Ovary (tissue), 9 donors: ENCODE data around the gene DENND1B. TPM values are rescaled to one million over a fixed set of nuclear protein-coding genes. Genes with fewer than 3 reads are reported as not detected.

ENCODE experiments used
- DNase-seq, 5 donors: peaks; one replicate each; pipeline ENCODE4 v3.0.0-alpha.2; 2019 to 2020
- H3K27ac ChIP-seq, 2 donors: fragments of 200-600 bp; one replicate each; pipeline versions ENCODE4 v1.5.1 to v1.8.0; 2019 to 2022
- H3K27me3 ChIP-seq: fragments of 200-600 bp; one replicate; pipeline ENCODE4 v1.8.0; 2022
- H3K36me3 ChIP-seq: fragments of 200-600 bp; sonication (generic); one replicate; pipeline ENCODE4 v1.5.1; 2019
- H3K4me1 ChIP-seq: one replicate; pipeline ENCODE4 v1.8.1; 2013; ENCODE audit warnings: mild to moderate bottlenecking, moderate library complexity; ENCODE audit not compliant: insufficient read depth
- H3K4me3 ChIP-seq: fragments of 200-600 bp; sonication (generic); one replicate; pipeline ENCODE4 v1.5.1; 2017
- H3K9me3 ChIP-seq, 2 donors: fragments of 200-600 bp in 1 of 2; sonication (generic) in 1 of 2; one replicate each; pipeline versions ENCODE4 v1.5.1 to v1.8.1; 2013 to 2019; ENCODE audit warnings: mild to moderate bottlenecking in 1 of 2, moderate library complexity in 1 of 2
- EP300 ChIP-seq: sonication (generic); formaldehyde crosslinking; IDR thresholded peaks from one replicate; pipeline ENCODE4 v1.6.1; 2017; ENCODE audit warnings: antibody characterized with exemption
- POLR2A ChIP-seq: fragments of 450-650 bp; IDR thresholded peaks from one replicate; pipeline ENCODE4 v1.6.1; 2017; ENCODE audit warnings: antibody characterized with exemption, mild to moderate bottlenecking, moderate library complexity
- WGBS, 3 donors: extraction: QIAGEN DNeasy Blood & Tissue Kit in 1 of 3; methylation state at CpG; one replicate each; pipeline versions ENCODE4 v1.1.5 to v1.1.7; 2013 to 2017; 5-methylcytosine and 5-hydroxymethylcytosine counted together
- intact Hi-C, 4 donors: fragments of 100-400 bp; cut with DNase I; formaldehyde crosslinking; loops; one replicate each; pipeline versions ENCODE4 v1.11.0 to v1.15.1; 2022 to 2023
- polyA plus RNA-seq, 2 donors: library from polyadenylated mRNA; stranded (reverse); fragments of 200-250 nt in 1 of 2; fragments of 350-450 nt in 1 of 2; fragmentation: Illumina TruSeq in 1 of 2; extraction: RNeasy Lipid Tissue Mini Kit (QIAGEN cat#74804) in 1 of 2; gene quantifications; one replicate each; pipeline ENCODE4 v1.2.3, GENCODE V29; 2013 to 2014
- total RNA-seq, 7 donors: library from RNA; depleted of rRNA in 2 of 7; stranded (reverse); fragments of >200 nt in 2 of 7; fragmentation: NEBNext Ultra II Directional in 3 of 7; extraction: Animal tissue kit (Norgen Biotek cat#: 25700) in 3 of 7; gene quantifications; one replicate each; pipeline versions ENCODE4 v1.1.0 to v1.2.4, GENCODE V29; 2016 to 2023
- TF ChIP-seq, protein P1 (sequence below), 3 donors: fragments of 450-650 bp in 2 of 3; fragments of 200-600 bp in 1 of 3; IDR thresholded peaks; one replicate each; pipeline versions ENCODE4 v1.5.1 to v1.8.0; 2016 to 2022; ENCODE audit warnings: antibody characterized with exemption in 3 of 3, mild to moderate bottlenecking in 1 of 3
- donor health status: DM: no; HTN: no; CAD: no; lungs with moderate emphysema.
- donor health status: DM: no; HTN: no; CAD: no.
- donor health status: Bipolar disorder and iron deficiency.
- donor health status: DM: yes; HTN: yes; CAD: no.
- donor health status: DM: no; HTN: no; CAD: no.
- donor health status: DM: yes; HTN: yes; CAD: no.

DENND1B gene
- total and polyA plus RNA-seq, 9 donors, result 2.9 to 20.6 (median 14.1) TPM

DNA sequence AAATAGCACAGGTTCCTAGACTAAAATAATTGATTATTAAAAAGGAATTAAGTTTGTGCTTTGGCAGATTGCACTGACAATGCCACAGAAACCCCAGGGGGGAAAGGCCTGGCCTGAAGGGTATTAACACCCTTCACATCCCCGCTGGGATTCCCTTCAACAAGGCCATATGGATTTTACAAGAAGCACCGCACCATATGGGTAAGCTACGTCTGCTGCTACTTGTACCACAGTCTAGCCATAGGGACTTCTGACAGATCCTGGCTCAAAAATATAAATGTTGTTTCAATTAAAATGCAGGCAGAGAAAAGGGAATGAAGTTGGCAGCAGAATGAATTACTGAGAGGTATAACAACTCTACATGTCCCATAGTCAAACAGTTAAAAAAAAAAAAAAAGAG, 101.0 kb downstream of the DENND1B start:
- TF ChIP-seq, protein P1, sequence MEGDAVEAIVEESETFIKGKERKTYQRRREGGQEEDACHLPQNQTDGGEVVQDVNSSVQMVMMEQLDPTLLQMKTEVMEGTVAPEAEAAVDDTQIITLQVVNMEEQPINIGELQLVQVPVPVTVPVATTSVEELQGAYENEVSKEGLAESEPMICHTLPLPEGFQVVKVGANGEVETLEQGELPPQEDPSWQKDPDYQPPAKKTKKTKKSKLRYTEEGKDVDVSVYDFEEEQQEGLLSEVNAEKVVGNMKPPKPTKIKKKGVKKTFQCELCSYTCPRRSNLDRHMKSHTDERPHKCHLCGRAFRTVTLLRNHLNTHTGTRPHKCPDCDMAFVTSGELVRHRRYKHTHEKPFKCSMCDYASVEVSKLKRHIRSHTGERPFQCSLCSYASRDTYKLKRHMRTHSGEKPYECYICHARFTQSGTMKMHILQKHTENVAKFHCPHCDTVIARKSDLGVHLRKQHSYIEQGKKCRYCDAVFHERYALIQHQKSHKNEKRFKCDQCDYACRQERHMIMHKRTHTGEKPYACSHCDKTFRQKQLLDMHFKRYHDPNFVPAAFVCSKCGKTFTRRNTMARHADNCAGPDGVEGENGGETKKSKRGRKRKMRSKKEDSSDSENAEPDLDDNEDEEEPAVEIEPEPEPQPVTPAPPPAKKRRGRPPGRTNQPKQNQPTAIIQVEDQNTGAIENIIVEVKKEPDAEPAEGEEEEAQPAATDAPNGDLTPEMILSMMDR (IDR thresholded peaks at IDR 0.05), result no peak
- TF ChIP-seq EP300 (no peak), POLR2A (no peak)
- Histone ChIP-seq H3K4me3 (no peak overlapping the region), H3K27ac (no peak overlapping the region), H3K9me3 (no peaks in the 10 kb centered on the region), H3K27me3 (no peaks in the 10 kb centered on the region), H3K4me1 (no peaks in the 10 kb centered on the region), H3K36me3 (no peaks in the 10 kb centered on the region)
- DNase-seq, result no peak
- WGBS, 3 donors, result 97 to 98% (median 97%) methylated on average over 3 of the region's 3 CpGs
- intact Hi-C loops, result no loop called here

DNA sequence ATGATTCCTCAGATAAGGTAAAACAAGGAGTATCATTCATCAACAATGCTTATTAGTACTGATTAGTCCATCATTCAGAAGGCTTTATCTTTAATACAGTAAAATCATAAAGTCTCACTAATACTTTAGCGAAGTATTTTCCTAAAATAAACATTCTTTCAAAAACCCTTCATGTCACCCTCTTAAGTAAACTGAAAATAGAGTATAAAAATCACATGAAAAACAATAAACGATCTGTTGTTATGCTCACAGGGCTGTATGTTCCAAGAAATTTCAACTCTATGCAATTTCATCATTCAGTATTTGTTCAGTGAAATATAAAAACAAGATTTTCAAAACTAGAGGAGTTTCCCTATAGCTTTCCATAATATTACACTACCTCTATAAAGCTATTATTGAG, 102.0 kb downstream of the DENND1B start:
- Histone ChIP-seq H3K27ac (no peak overlapping the region), H3K4me1 (no peaks in the 10 kb centered on the region), H3K4me3 (no peak overlapping the region), H3K27me3 (no peaks in the 10 kb centered on the region), H3K36me3 (no peaks in the 10 kb centered on the region), H3K9me3 (no peaks in the 10 kb centered on the region)
- no peak for DNase-seq
- intact Hi-C loops, result no loop called here
- WGBS, 3 donors, result 84 to 89% (median 86%) methylated on average over 2 of the region's 2 CpGs
- no peak for TF ChIP-seq EP300

DNA sequence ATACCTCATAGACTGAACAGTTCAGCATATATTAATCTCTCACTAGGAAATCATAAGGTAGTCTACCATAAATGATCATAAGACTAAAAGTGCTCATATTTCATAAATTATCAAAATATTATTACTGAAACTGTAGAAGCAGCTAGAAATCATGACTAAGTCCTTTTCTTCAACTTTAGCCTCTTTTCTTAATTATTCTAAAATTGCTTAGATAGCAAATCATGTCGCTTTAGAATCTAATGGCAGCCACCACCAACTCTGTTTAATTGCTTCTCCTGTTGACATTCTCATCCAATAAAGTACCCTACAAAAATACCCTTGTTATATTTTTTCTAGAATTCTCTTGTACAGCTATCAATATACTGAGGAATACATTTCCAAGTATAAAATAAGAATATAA, 102.9 kb downstream of the DENND1B start:
- H3K4me1 ChIP-seq, result no peaks in the 10 kb centered on the region
- H3K27ac ChIP-seq, result no peak overlapping the region
- TF ChIP-seq POLR2A (no peak), EP300 (no peak)
- TF ChIP-seq, protein P1 (IDR thresholded peaks at IDR 0.05), result no peak
- no peaks in the 10 kb centered on the region for H3K27me3 ChIP-seq
- H3K36me3 ChIP-seq, result no peaks in the 10 kb centered on the region
- no peak overlapping the region for H3K4me3 ChIP-seq
- WGBS, 3 donors, result 97 to 98% (median 98%) methylated on average over 1 of the region's 1 CpG
- intact Hi-C loops, result no loop called here
- DNase-seq, result no peak
- H3K9me3 ChIP-seq, result no peaks in the 10 kb centered on the region

DNA sequence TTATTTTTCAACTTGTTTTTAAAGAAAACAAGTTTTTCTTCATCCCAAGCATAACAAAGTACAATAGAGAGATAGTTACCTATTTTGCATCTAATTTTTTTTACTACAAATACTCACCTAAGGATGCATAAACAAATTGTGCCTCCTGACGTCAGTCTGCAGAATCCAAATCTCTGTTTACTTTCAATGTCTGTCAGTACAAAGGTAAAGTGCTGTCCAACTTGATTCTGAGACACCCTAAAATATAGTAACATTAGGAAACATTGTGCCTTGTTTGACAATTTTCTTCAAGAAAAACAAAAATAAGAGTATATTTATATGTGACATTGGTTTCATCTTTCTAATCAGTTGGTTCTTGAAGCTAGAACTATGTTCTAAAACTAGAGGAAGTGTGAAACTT, 103.4 kb downstream of the DENND1B start:
- Histone ChIP-seq H3K27ac (no peak overlapping the region), H3K27me3 (no peaks in the 10 kb centered on the region), H3K9me3 (no peaks in the 10 kb centered on the region), H3K36me3 (no peaks in the 10 kb centered on the region), H3K4me1 (no peaks in the 10 kb centered on the region), H3K4me3 (no peak overlapping the region)
- TF ChIP-seq EP300 (no peak), POLR2A (no peak)
- TF ChIP-seq, protein P1 (IDR thresholded peaks at IDR 0.05), result no peak
- no peak for DNase-seq
- 92 to 98% (median 96%) methylated on average over 1 of the region's 1 CpG for WGBS, 3 donors
- intact Hi-C loops, result no loop called here

DNA sequence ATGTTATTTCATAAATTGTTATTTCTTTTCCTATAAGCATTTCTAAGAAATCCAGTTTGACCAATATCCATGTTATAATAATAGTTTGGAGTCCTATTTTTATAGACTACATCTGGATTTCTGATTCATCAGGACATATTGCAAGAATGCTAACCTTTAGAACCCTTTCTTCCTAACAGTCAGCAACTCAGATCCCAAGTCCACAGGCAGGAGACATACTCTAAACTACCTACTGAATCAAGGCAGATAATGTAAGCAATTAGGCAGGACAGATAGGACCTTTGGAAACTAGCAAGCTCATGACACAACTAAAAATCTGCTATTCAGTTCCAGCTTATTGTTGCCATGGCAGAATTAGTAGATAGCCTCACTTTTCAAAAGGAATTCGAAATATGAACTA, 104.1 kb downstream of the DENND1B start:
- intact Hi-C loops, result no loop called here
- WGBS, 3 donors, result 62 to 80% (median 79%) methylated on average over 1 of the region's 1 CpG
- no peaks in the 10 kb centered on the region for H3K27me3 ChIP-seq

More for the DNA sequence above, 104.1 kb downstream of the DENND1B start:
- Histone ChIP-seq H3K36me3 (no peaks in the 10 kb centered on the region), H3K27ac (no peak overlapping the region), H3K4me3 (no peak overlapping the region), H3K4me1 (no peaks in the 10 kb centered on the region), H3K9me3 (no peaks in the 10 kb centered on the region)
- DNase-seq, result no peak
- no peak for TF ChIP-seq EP300
- TF ChIP-seq, protein P1 (IDR thresholded peaks at IDR 0.05), result no peak
- no peak for TF ChIP-seq POLR2A
